Middle frontal gyrus (tissue), 1 donor: ENCODE data around the gene SPDEF.

Experiments used
- DNase-seq: peaks from one replicate; pipeline ENCODE4 v3.0.0-alpha.2; 2015; ENCODE audit warnings: low spot score; ENCODE audit errors: extremely low spot score

The SPDEF gene

GRCh38 chr6:34583861-34584604, 27.9 kb upstream of the SPDEF start:
- DNase-seq, result no peak

- DNase-seq, result no peak
Measured at GRCh38 chr6:34583461-34583860, 27.3 kb upstream of the SPDEF start.

- no peak for DNase-seq
Measured at GRCh38 chr6:34581561-34581920, 25.4 kb upstream of the SPDEF start.

GRCh38 chr6:34580707-34581560, 24.8 kb upstream of the SPDEF start:
- DNase-seq, result no peak

GRCh38 chr6:34578445-34579262, 22.5 kb upstream of the SPDEF start:
- no peak for DNase-seq

- DNase-seq, result no peak
Measured at GRCh38 chr6:34576286-34576955, 20.3 kb upstream of the SPDEF start.

GRCh38 chr6:34575326-34575725, 19.2 kb upstream of the SPDEF start:
- no peak for DNase-seq

GRCh38 chr6:34574647-34575293, 18.6 kb upstream of the SPDEF start:
- DNase-seq, result no peak

- DNase-seq, result no peak
Measured at GRCh38 chr6:34573567-34574183, 17.5 kb upstream of the SPDEF start.

- DNase-seq, result no peak
Measured at GRCh38 chr6:34572585-34572984, 16.5 kb upstream of the SPDEF start.

- no peak for DNase-seq
Measured at GRCh38 chr6:34572021-34572420, 15.9 kb upstream of the SPDEF start.

- no peak for DNase-seq
Measured at GRCh38 chr6:34571388-34571787, 15.3 kb upstream of the SPDEF start.

- DNase-seq, result no peak
Measured at GRCh38 chr6:34570066-34570833, 14.1 kb upstream of the SPDEF start.

- DNase-seq, result no peak
Measured at GRCh38 chr6:34569361-34569973, 13.3 kb upstream of the SPDEF start.

- DNase-seq, result no peak
Measured at GRCh38 chr6:34568341-34569201, 12.4 kb upstream of the SPDEF start.

- DNase-seq, result no peak
Measured at GRCh38 chr6:34566830-34567546, 10.9 kb upstream of the SPDEF start.

GRCh38 chr6:34565722-34566137, 9.6 kb upstream of the SPDEF start:
- DNase-seq, result no peak

- no peak for DNase-seq
Measured at GRCh38 chr6:34564181-34564580, 8.1 kb upstream of the SPDEF start.
